PFSK-1 (cell line): ENCODE data around the gene KCNJ6.

Experiments
- FOXP2 ChIP-seq: optimal IDR thresholded peaks from 2 replicates; pipeline ENCODE3; 2011; ENCODE audit warnings: borderline replicate concordance, control low read depth, inconsistent platforms; ENCODE audit not compliant: insufficient read depth; ENCODE audit errors: extremely low read length, extremely low read depth
- POLR2AphosphoS5 ChIP-seq: IDR thresholded peaks from 2 replicates; pipeline ENCODE4 v1.6.1; 2012; ENCODE audit warnings: low read depth, mild to moderate bottlenecking, control low read depth, low read length, moderate library complexity
- REST ChIP-seq, 2 experiments: IDR thresholded peaks; 2 replicates each; pipeline versions ENCODE4 v1.6.1 to v1.8.0; 2011 to 2012; ENCODE audit warnings: low read depth in 2 of 2, low read length in 2 of 2, control low read depth in 1 of 2, inconsistent platforms in 1 of 2, mild to moderate bottlenecking in 1 of 2, moderate library complexity in 1 of 2; ENCODE audit not compliant: insufficient read depth in 1 of 2
- SIN3A ChIP-seq: IDR thresholded peaks from 2 replicates; pipeline ENCODE4 v1.6.1; 2012; ENCODE audit warnings: mild to moderate bottlenecking, low read length, moderate library complexity, borderline replicate concordance; ENCODE audit not compliant: insufficient read depth
- TAF1 ChIP-seq: IDR thresholded peaks from 2 replicates; pipeline ENCODE4 v1.6.1; 2012; ENCODE audit warnings: low read length, control low read depth, borderline replicate concordance; ENCODE audit not compliant: insufficient read depth

- no peak for TF ChIP-seq SIN3A
- TF ChIP-seq POLR2AphosphoS5: no peak
- no peak for TF ChIP-seq REST (IDR thresholded peaks at IDR 0.05; ENCODE audit: insufficient read depth in 1 of 2, low read depth in 2 of 2, low read length in 2 of 2)
- no peak for TF ChIP-seq TAF1
- TF ChIP-seq FOXP2: no peak
Measured at GRCh38 chr21:37630872-37631271, 285.4 kb downstream of the KCNJ6 start.
